Hepatocyte (in vitro differentiated cells): Measurements from ENCODE around the gene NTRK1. TPM values are rescaled to one million over a fixed set of nuclear protein-coding genes. Genes with fewer than 3 reads are reported as not detected.

Source experiments
- DNase-seq: peaks from one replicate; pipeline ENCODE4 v3.0.0-alpha.2; 2016; ENCODE audit warnings: low spot score
- H2AFZ ChIP-seq: fragments of 200-600 bp; sonication (generic); 2 replicates; pipeline ENCODE4 v1.6.0; 2016; ENCODE audit warnings: antibody characterized with exemption, mild to moderate bottlenecking
- H3K27ac ChIP-seq: fragments of 200-600 bp; sonication (generic); 2 replicates; pipeline ENCODE4 v1.5.1; 2016; ENCODE audit warnings: mild to moderate bottlenecking
- H3K27me3 ChIP-seq: fragments of 200-600 bp; sonication (generic); 2 replicates; pipeline ENCODE4 v1.6.1; 2016
- H3K36me3 ChIP-seq: fragments of 200-600 bp; sonication (generic); replicated peaks from 2 replicates; pipeline ENCODE4 v1.5.1; 2016; ENCODE audit warnings: low read depth; ENCODE audit not compliant: insufficient read depth
- H3K4me1 ChIP-seq: fragments of 200-600 bp; sonication (generic); 2 replicates; pipeline ENCODE4 v1.5.1; 2016; ENCODE audit warnings: mild to moderate bottlenecking, moderate library complexity; ENCODE audit not compliant: insufficient read depth
- H3K4me2 ChIP-seq: fragments of 200-600 bp; sonication (generic); 2 replicates; pipeline ENCODE4 v1.6.0; 2016
- H3K4me3 ChIP-seq: fragments of 200-600 bp; sonication (generic); 2 replicates; pipeline ENCODE4 v1.5.1; 2016; ENCODE audit warnings: mild to moderate bottlenecking
- H3K79me2 ChIP-seq: fragments of 200-600 bp; sonication (generic); 2 replicates; pipeline ENCODE4 v1.6.0; 2017; ENCODE audit warnings: mild to moderate bottlenecking
- H3K9me2 ChIP-seq: fragments of 200-600 bp; sonication (generic); replicated peaks from 2 replicates; pipeline ENCODE4 v1.6.0; 2017; ENCODE audit warnings: mild to moderate bottlenecking; ENCODE audit not compliant: insufficient read depth
- H3K9me3 ChIP-seq: fragments of 200-600 bp; sonication (generic); 2 replicates; pipeline ENCODE4 v1.5.1; 2016; ENCODE audit warnings: low read depth, mild to moderate bottlenecking
- H4K20me1 ChIP-seq: fragments of 200-600 bp; sonication (generic); 2 replicates; pipeline ENCODE4 v1.6.0; 2016; ENCODE audit warnings: mild to moderate bottlenecking; ENCODE audit not compliant: insufficient read depth, poor library complexity, severe bottlenecking
- CTCF ChIP-seq: fragments of 200-600 bp; sonication (generic); IDR thresholded peaks from 2 replicates; pipeline ENCODE4 v1.5.1; 2016; ENCODE audit warnings: antibody characterized with exemption, mild to moderate bottlenecking; ENCODE audit not compliant: poor library complexity
- EZH2 ChIP-seq: fragments of 200-600 bp; sonication (generic); IDR thresholded peaks from 2 replicates; pipeline ENCODE4 v1.6.1; 2016; ENCODE audit warnings: antibody characterized with exemption, mild to moderate bottlenecking, borderline replicate concordance
- EZH2phosphoT487 ChIP-seq: fragments of 200-600 bp; sonication (generic); IDR thresholded peaks from one replicate; pipeline ENCODE4 v1.6.1; 2018; ENCODE audit warnings: antibody characterized with exemption, mild to moderate bottlenecking, low read depth, moderate library complexity; ENCODE audit not compliant: unreplicated experiment, severe bottlenecking
- WGBS: methylation state at CpG from one replicate; pipeline ENCODE4 v1.1.6; 2016; ENCODE audit warnings: low lambda C conversion rate; ENCODE audit errors: missing lambda C conversion rate; 5-methylcytosine and 5-hydroxymethylcytosine counted together
- polyA plus RNA-seq: library from polyadenylated mRNA; unstranded; fragments of >200 nt; fragmentation: Nextera tagmentation; extraction: Ambion mirVana; gene quantifications from 2 replicates; pipeline ENCODE4 v1.2.1, GENCODE V29; 2016
- total RNA-seq: library from RNA; depleted of rRNA; stranded (reverse); fragments of >200 nt; gene quantifications from 2 replicates; pipeline ENCODE4 v1.2.3, GENCODE V29; 2014

The NTRK1 gene
- total and polyA plus RNA-seq, 2 experiments from 2014 or later: 0.13 TPM; not detected in 1

- H3K4me2 ChIP-seq: no peak overlapping the region
- no peaks in the 10 kb centered on the region for H3K4me1 ChIP-seq
- H3K4me3 ChIP-seq: no peak overlapping the region
- peaks cover 45% of the 10 kb centered on the region for H3K27me3 ChIP-seq
- 43% methylated on average over 9 of the region's 9 CpGs for WGBS
- no peaks in the 10 kb centered on the region for H3K79me2 ChIP-seq
- H3K27ac ChIP-seq: no peak overlapping the region
- no peak overlapping the region for H2AFZ ChIP-seq
- H3K9me2 ChIP-seq: no peaks in the 10 kb centered on the region
- no peak for DNase-seq
- no peaks in the 10 kb centered on the region for H4K20me1 ChIP-seq
- H3K36me3 ChIP-seq: no peaks in the 10 kb centered on the region
- H3K9me3 ChIP-seq: no peaks in the 10 kb centered on the region
- TF ChIP-seq EZH2: no peak
- no peak for TF ChIP-seq EZH2phosphoT487
- TF ChIP-seq CTCF: no peak
These were observed 21.1 kb upstream of the NTRK1 start for GRCh38 chr1:156839426-156840109.

- no peak overlapping the region for H2AFZ ChIP-seq
- no peaks in the 10 kb centered on the region for H3K9me2 ChIP-seq
- H3K79me2 ChIP-seq: no peaks in the 10 kb centered on the region
- no peak overlapping the region for H3K27ac ChIP-seq
- DNase-seq: no peak
- H3K36me3 ChIP-seq: no peaks in the 10 kb centered on the region
- peaks cover 45% of the 10 kb centered on the region for H3K27me3 ChIP-seq
- no peaks in the 10 kb centered on the region for H4K20me1 ChIP-seq
- H3K9me3 ChIP-seq: no peaks in the 10 kb centered on the region
- H3K4me3 ChIP-seq: no peak overlapping the region
- H3K4me1 ChIP-seq: no peaks in the 10 kb centered on the region
- TF ChIP-seq EZH2phosphoT487 (no peak), EZH2 (no peak), CTCF (no peak)
- H3K4me2 ChIP-seq: no peak overlapping the region
- WGBS: 68% methylated on average over 3 of the region's 8 CpGs
These were observed 20.3 kb upstream of the NTRK1 start for GRCh38 chr1:156840186-156840897.

- 87% methylated on average over 13 of the region's 14 CpGs for WGBS
- Histone ChIP-seq H3K4me1 (no peaks in the 10 kb centered on the region), H3K9me3 (no peaks in the 10 kb centered on the region), H3K4me2 (no peak overlapping the region), H3K27me3 (peaks cover 45% of the 10 kb centered on the region), H3K36me3 (no peaks in the 10 kb centered on the region), H3K4me3 (no peak overlapping the region), H3K79me2 (no peaks in the 10 kb centered on the region), H3K9me2 (no peaks in the 10 kb centered on the region), H4K20me1 (no peaks in the 10 kb centered on the region), H3K27ac (no peak overlapping the region), H2AFZ (no peak overlapping the region)
- DNase-seq: no peak
- no peak for TF ChIP-seq CTCF
- TF ChIP-seq EZH2: no peak
- no peak for TF ChIP-seq EZH2phosphoT487
These were observed 19.8 kb upstream of the NTRK1 start for GRCh38 chr1:156840898-156841279.
